DMS153 treated with DMSO at 0.1 percent for 48 hours (cell line): ENCODE data around the gene KLHL13.
"Not testable (repeated sequence)": the region's sequence is repeated elsewhere in the genome, so short reads cannot be mapped to it uniquely, and the experiment has no call there.

ENCODE experiments used
- DNase-seq: peaks from one replicate; lab custom pipeline; 2025; ENCODE audit not compliant: unreplicated experiment; lab: John Stamatoyannopoulos, UW

Gene KLHL13

GRCh38 chrX:118116713-118117550 is at the start of gene KLHL13:
KLHL13 (minus strand) TSS chrX:118116810; CDS start chrX:118028473, 88,337 bp downstream.
- DNase-seq, result no peak

GRCh38 chrX:118164138-118164537 is 47.5 kb upstream of the KLHL13 start:
- DNase-seq, result no peak

GRCh38 chrX:118156953-118157608 is 40.5 kb upstream of the KLHL13 start:
- no peak for DNase-seq

- no peak for DNase-seq
These were observed 39.8 kb upstream of the KLHL13 start for GRCh38 chrX:118156254-118156952.

GRCh38 chrX:118153270-118153669 is 36.7 kb upstream of the KLHL13 start:
- DNase-seq, result no peak

- no peak for DNase-seq
These were observed 36.1 kb upstream of the KLHL13 start for GRCh38 chrX:118152721-118153120.

GRCh38 chrX:118148737-118149136 is 32.1 kb upstream of the KLHL13 start:
- no peak for DNase-seq

GRCh38 chrX:118147771-118148170 is 31.2 kb upstream of the KLHL13 start:
- DNase-seq, result not testable (repeated sequence)

GRCh38 chrX:118143578-118143977 is 27.0 kb upstream of the KLHL13 start:
- no peak for DNase-seq

- no peak for DNase-seq
These were observed 14.7 kb upstream of the KLHL13 start for GRCh38 chrX:118131336-118131735.

GRCh38 chrX:118129681-118130080 is 13.1 kb upstream of the KLHL13 start:
- DNase-seq, result no peak

- DNase-seq, result no peak
These were observed 12.1 kb upstream of the KLHL13 start for GRCh38 chrX:118128724-118129123.

GRCh38 chrX:118126286-118126685 is 9.7 kb upstream of the KLHL13 start:
- DNase-seq, result no peak

- not testable (repeated sequence) for DNase-seq
These were observed 7.6 kb upstream of the KLHL13 start for GRCh38 chrX:118124243-118124642.

- no peak for DNase-seq
These were observed 1.1 kb upstream of the KLHL13 start for GRCh38 chrX:118117741-118118140.

- DNase-seq, result no peak
These were observed 477 bp downstream of the KLHL13 start for GRCh38 chrX:118115953-118116712.

- no peak for DNase-seq
These were observed 1.6 kb downstream of the KLHL13 start for GRCh38 chrX:118114971-118115370.

- DNase-seq, result no peak
These were observed 7.5 kb downstream of the KLHL13 start for GRCh38 chrX:118109065-118109464.

- DNase-seq, result no peak
These were observed 8.3 kb downstream of the KLHL13 start for GRCh38 chrX:118108304-118108703.

GRCh38 chrX:118100091-118100490 is 16.5 kb downstream of the KLHL13 start:
- DNase-seq, result no peak

GRCh38 chrX:118088084-118088483 is 28.5 kb downstream of the KLHL13 start:
- no peak for DNase-seq
